Measurements from ENCODE around the gene PLCD3. TPM values are rescaled to one million over a fixed set of nuclear protein-coding genes. Genes with fewer than 3 reads are reported as not detected.

Gene PLCD3
- total and polyA plus RNA-seq, 2 donors (not counting 1 experiment from before 2014, with no cell fraction given) = 32.8 to 59.8 TPM

DNA sequence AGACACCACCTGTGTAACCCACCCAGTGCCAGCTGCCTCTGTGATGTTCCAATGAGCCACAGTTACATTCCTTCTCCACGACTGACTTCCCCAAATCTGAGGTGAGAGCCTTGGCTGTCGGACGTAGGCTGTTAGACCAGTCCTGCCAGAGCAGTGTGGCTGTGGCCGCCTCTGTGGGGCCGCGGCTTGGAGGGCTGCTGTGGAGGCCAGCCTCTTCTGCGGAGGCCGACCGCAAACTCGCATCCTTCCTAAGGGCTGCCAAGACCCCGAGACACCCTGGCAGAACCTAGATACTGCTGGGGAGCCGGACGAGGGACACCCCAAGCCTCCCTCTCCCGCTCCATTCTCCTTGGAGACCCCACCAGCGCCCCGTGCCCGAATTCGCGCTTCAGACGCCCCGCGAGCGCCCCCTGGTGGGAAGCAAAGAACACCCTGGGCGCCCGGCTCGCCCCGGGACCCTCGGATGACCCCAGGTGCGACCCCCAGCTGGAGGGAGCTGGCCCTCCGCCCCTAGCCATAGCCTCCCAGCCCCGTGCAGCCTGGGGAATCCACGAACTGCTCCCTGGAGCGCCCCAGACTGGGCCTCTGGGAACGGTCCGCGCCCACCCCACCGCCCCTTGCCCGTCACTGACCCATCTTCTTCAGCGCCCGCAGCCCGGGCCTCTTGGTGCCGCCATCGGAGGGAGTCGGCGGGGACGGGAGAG lies 547 bp downstream of the PLCD3 start:
- Histone ChIP-seq H3K4me1 (ENCODE audit: control insufficient read depth, extremely low read depth, insufficient read depth, low read length) (peaks cover 23% of the 10 kb centered on the region), H3K9ac (ENCODE audit: insufficient read depth, low read length) (peak overlapping the region; percentile 79), H2AFZ (ENCODE audit: low read length) (no peak overlapping the region), H3K36me3 (ENCODE audit: control insufficient read depth, insufficient read depth, low read length) (peaks cover 2% of the 10 kb centered on the region), H3K79me2 (ENCODE audit: control insufficient read depth, insufficient read depth, low read length) (peaks cover 20% of the 10 kb centered on the region), H3K9me3 (ENCODE audit: control insufficient read depth, insufficient read depth, low read depth, low read length) (no peaks in the 10 kb centered on the region), H4K20me1 (ENCODE audit: control insufficient read depth, extremely low read depth, insufficient read depth, low read length) (no peaks in the 10 kb centered on the region), H3K27me3 (ENCODE audit: control insufficient read depth, insufficient read depth, low read length) (no peaks in the 10 kb centered on the region), H3K27ac (ENCODE audit: insufficient read depth, low read length) (peak overlapping the region; percentile 67), H3K4me3 (replicated peaks in 1 of 4; ENCODE audit: control extremely low read depth in 1 of 4, insufficient read depth in 1 of 4, low read depth in 3 of 4, low read length in 4 of 4) (peak overlapping the region; percentile 70 to 98 (median 88)), H3K4me2 (ENCODE audit: extremely low read depth, insufficient read depth, low read length) (peak overlapping the region; percentile 88)
- TF ChIP-seq, protein P1, sequence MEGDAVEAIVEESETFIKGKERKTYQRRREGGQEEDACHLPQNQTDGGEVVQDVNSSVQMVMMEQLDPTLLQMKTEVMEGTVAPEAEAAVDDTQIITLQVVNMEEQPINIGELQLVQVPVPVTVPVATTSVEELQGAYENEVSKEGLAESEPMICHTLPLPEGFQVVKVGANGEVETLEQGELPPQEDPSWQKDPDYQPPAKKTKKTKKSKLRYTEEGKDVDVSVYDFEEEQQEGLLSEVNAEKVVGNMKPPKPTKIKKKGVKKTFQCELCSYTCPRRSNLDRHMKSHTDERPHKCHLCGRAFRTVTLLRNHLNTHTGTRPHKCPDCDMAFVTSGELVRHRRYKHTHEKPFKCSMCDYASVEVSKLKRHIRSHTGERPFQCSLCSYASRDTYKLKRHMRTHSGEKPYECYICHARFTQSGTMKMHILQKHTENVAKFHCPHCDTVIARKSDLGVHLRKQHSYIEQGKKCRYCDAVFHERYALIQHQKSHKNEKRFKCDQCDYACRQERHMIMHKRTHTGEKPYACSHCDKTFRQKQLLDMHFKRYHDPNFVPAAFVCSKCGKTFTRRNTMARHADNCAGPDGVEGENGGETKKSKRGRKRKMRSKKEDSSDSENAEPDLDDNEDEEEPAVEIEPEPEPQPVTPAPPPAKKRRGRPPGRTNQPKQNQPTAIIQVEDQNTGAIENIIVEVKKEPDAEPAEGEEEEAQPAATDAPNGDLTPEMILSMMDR (conservative IDR thresholded peaks at IDR 0.05 in 1 of 2, IDR thresholded peaks at IDR 0.05 in 1 of 2; ENCODE audit: low read depth in 1 of 2, low read length in 2 of 2) = peak; percentile 58 to 77
- TF ChIP-seq EZH2 (IDR thresholded peaks at IDR 0.05; ENCODE audit: low read length, missing control alignments) = no peak
- no peak for DNase-seq (ENCODE audit: low read depth in 2 of 2)

DNA sequence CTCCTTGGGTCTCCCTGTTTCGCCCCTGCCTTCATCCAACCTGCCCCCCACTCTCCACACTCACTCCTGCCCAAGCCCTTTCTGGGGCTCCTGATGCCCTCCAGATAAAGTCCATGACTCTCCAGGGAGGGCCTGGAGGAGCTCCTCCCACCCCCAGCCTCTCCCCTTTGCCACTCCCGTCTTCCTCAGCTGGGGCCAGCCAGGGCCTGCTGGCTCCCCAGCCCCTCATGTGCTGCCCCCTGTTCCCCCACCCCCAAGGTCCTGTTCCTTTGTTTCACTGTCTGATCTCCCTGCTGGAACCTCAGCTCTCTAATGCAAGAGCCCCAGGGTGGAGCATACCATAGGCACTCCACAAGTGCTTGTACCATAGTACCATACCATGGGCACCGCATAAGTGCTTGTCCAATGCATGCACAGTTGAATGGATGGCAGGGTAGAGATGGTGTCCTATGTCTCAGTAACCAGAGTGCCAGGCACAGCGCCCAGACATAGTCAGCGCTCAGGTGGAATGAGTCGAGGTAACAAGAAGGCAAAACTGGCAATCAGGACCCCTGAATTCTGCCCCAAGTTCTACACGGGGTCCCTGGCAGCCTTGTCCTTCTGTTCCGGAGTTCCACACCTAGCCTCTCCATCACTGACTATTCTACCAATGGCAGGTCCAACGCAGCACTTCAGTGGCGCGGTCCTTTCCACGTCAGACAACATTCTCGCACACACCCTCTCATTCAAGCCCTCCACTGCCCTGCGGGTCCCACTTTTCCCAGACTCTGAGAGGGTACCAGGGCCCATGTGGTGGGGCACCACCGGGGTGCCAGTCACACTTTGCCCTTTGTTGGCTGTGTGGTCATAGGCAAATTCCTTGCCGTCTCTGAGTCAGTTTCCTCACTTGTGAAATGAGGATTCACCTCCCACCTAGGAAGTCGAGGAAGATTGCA lies 1.4 kb downstream of the PLCD3 start:
- H3K4me3 ChIP-seq (replicated peaks in 1 of 4; ENCODE audit: control extremely low read depth in 1 of 4, insufficient read depth in 1 of 4, low read depth in 3 of 4, low read length in 4 of 4) = peak overlapping the region; percentile 70 to 98 (median 88)
- H3K27me3 ChIP-seq (ENCODE audit: control insufficient read depth, insufficient read depth, low read length) = no peaks in the 10 kb centered on the region
- peaks cover 20% of the 10 kb centered on the region for H3K79me2 ChIP-seq (ENCODE audit: control insufficient read depth, insufficient read depth, low read length)
- H2AFZ ChIP-seq (ENCODE audit: low read length) = no peak overlapping the region
- peak overlapping the region; percentile 88 for H3K4me2 ChIP-seq (ENCODE audit: extremely low read depth, insufficient read depth, low read length)
- no peak for TF ChIP-seq EZH2 (IDR thresholded peaks at IDR 0.05; ENCODE audit: low read length, missing control alignments)
- TF ChIP-seq, protein P1 (conservative IDR thresholded peaks at IDR 0.05 in 1 of 2, IDR thresholded peaks at IDR 0.05 in 1 of 2; ENCODE audit: low read depth in 1 of 2, low read length in 2 of 2) = no peak
- no peaks in the 10 kb centered on the region for H4K20me1 ChIP-seq (ENCODE audit: control insufficient read depth, extremely low read depth, insufficient read depth, low read length)
- H3K27ac ChIP-seq (ENCODE audit: insufficient read depth, low read length) = no peak overlapping the region
- H3K4me1 ChIP-seq (ENCODE audit: control insufficient read depth, extremely low read depth, insufficient read depth, low read length) = peaks cover 23% of the 10 kb centered on the region
- no peaks in the 10 kb centered on the region for H3K9me3 ChIP-seq (ENCODE audit: control insufficient read depth, insufficient read depth, low read depth, low read length)
- H3K36me3 ChIP-seq (ENCODE audit: control insufficient read depth, insufficient read depth, low read length) = peaks cover 2% of the 10 kb centered on the region
- DNase-seq (ENCODE audit: low read depth in 2 of 2) = no peak
- no peak overlapping the region for H3K9ac ChIP-seq (ENCODE audit: insufficient read depth, low read length)
